ENCODE results near the gene EVPL. TPM values are rescaled to one million over a fixed set of nuclear protein-coding genes. Genes with fewer than 3 reads are reported as not detected.

The EVPL gene
- polyA plus RNA-seq, 3 donors: not detected

GRCh38 chr17:75978938-75979704 is 48.0 kb downstream of the EVPL start, which contains the start of the genes ACOX1 and TEN1:
ACOX1 (minus strand) TSS chr17:75979166; CDS start chr17:75979073, 93 bp downstream.
TEN1 (plus strand) TSS chr17:75979240; CDS start chr17:75986193, 6,953 bp downstream.
- Mint-ChIP-seq H3K4me1 (peaks cover 53% of the 10 kb centered on the region), H3K9me3 (no peaks in the 10 kb centered on the region), H3K27ac (peak within 1 kb of the TSS; percentile 98 to 100 (median 99)), H3K27me3 (ENCODE audit: low read depth in 3 of 3) (no peaks in the 10 kb centered on the region), H3K36me3 (peaks cover 20 to 34% of the 10 kb centered on the region in 2 donors), H3K4me3 (peak within 1 kb of the TSS; percentile 93 to 99)
- peaks cover 6 to 10% of the 10 kb centered on the region in 2 donors for H3K36me3 ChIP-seq (replicated peaks in 1 of 2; ENCODE audit: control insufficient read depth in 1 of 2, insufficient read depth in 2 of 2, low read length in 2 of 2)
- no peaks in the 10 kb centered on the region for H3K27me3 ChIP-seq (ENCODE audit: control insufficient read depth in 2 of 2, insufficient read depth in 2 of 2, low read length in 2 of 2)
- peak within 1 kb of the TSS; percentile 94 to 100 for H3K27ac ChIP-seq (ENCODE audit: low read depth in 1 of 2, low read length in 2 of 2)
- H3K9me3 ChIP-seq (replicated peaks in 1 of 2; ENCODE audit: control insufficient read depth in 1 of 2, insufficient read depth in 1 of 2, low read length in 2 of 2): no peaks in the 10 kb centered on the region
- DNase-seq: peak; percentile 93 to 96 (median 94)
- H3K9ac ChIP-seq (ENCODE audit: insufficient read depth, low read length, poor library complexity, severe bottlenecking): peak within 1 kb of the TSS; percentile 97
- H3K4me1 ChIP-seq (ENCODE audit: control insufficient read depth in 1 of 2, insufficient read depth in 2 of 2, low read length in 2 of 2): peaks cover 51 to 59% of the 10 kb centered on the region in 2 donors
- peak within 1 kb of the TSS; percentile 64 to 100 (median 96) for H3K4me3 ChIP-seq (replicated peaks in 1 of 3; ENCODE audit: low read depth in 2 of 3, low read length in 3 of 3)
- H2AFZ ChIP-seq (ENCODE audit: insufficient read depth, low read depth, low read length, poor library complexity, severe bottlenecking): peak within 1 kb of the TSS; percentile 89
- under 1% methylated on average over 62 of the region's 72 CpGs for WGBS (ENCODE audit: insufficient coverage)
- peak within 1 kb of the TSS; percentile 81 for H3K4me2 ChIP-seq (replicated peaks; ENCODE audit: extremely low read depth, low read length, poor library complexity, severe bottlenecking)
- peaks cover 66% of the 10 kb centered on the region for H3K79me2 ChIP-seq (ENCODE audit: insufficient read depth, low read length)
- H4K20me1 ChIP-seq (ENCODE audit: insufficient read depth, low read length): no peaks in the 10 kb centered on the region
- TF ChIP-seq, protein P1, sequence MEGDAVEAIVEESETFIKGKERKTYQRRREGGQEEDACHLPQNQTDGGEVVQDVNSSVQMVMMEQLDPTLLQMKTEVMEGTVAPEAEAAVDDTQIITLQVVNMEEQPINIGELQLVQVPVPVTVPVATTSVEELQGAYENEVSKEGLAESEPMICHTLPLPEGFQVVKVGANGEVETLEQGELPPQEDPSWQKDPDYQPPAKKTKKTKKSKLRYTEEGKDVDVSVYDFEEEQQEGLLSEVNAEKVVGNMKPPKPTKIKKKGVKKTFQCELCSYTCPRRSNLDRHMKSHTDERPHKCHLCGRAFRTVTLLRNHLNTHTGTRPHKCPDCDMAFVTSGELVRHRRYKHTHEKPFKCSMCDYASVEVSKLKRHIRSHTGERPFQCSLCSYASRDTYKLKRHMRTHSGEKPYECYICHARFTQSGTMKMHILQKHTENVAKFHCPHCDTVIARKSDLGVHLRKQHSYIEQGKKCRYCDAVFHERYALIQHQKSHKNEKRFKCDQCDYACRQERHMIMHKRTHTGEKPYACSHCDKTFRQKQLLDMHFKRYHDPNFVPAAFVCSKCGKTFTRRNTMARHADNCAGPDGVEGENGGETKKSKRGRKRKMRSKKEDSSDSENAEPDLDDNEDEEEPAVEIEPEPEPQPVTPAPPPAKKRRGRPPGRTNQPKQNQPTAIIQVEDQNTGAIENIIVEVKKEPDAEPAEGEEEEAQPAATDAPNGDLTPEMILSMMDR (IDR thresholded peaks at IDR 0.05): peak; percentile 50
- intact Hi-C loops (cut with micrococcal nuclease): loop anchor here in 1 of 2 donors (10.0 kb wide), 1 partner anchor 194 kb away; the partner anchor contains the start of gene UNK

DNA sequence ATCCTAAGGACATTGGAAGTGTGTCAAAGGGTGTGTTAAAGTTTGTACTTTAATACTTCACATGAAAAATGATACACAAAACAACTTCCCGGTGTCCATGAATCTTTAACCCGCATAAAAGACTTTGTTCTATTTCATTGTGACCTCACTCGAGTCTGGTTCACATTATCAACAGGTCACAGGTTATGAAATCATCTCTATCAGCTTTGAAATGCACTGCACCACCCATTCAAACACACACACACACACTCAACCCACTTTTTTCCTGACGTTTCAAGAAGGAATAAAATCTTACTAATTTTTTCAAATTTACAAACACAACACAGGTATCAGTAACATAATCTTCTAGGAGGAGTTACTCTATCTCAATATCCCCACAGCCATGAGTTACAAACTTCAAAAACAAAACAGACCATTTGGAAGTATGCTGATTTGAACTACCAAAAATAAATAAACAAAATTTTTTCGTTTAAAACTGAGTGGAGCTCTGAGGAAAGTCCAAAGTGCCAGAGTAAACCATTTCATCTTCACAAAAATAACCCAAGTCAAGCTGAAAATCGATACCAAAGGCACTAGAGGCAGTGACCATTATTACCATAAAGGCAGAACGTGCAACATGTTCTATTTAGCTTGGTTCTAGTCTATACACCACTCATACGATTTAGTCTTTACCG is 50.8 kb downstream of the EVPL start:
- Mint-ChIP-seq H3K27me3 (ENCODE audit: low read depth in 3 of 3) (peaks cover 0 to under 1% (median 0%) of the 10 kb centered on the region in 3 donors), H3K9me3 (no peaks in the 10 kb centered on the region), H3K27ac (peak overlapping the region in 5 of 7 donors; percentile 2 to 73 (median 27)), H3K4me1 (peaks cover 58% of the 10 kb centered on the region), H3K4me3 (peak overlapping the region in 1 of 2 donors; percentile 19), H3K36me3 (peaks cover 39 to 62% of the 10 kb centered on the region in 2 donors)
- H3K9ac ChIP-seq (ENCODE audit: insufficient read depth, low read length, poor library complexity, severe bottlenecking): no peak overlapping the region
- no peaks in the 10 kb centered on the region for H3K9me3 ChIP-seq (replicated peaks in 1 of 2; ENCODE audit: control insufficient read depth in 1 of 2, insufficient read depth in 1 of 2, low read length in 2 of 2)
- peak overlapping the region in 1 of 2 donors; percentile 42 for H3K27ac ChIP-seq (ENCODE audit: low read depth in 1 of 2, low read length in 2 of 2)
- H4K20me1 ChIP-seq (ENCODE audit: insufficient read depth, low read length): no peaks in the 10 kb centered on the region
- WGBS (ENCODE audit: insufficient coverage): 85% methylated on average over 3 of the region's 9 CpGs
- peaks cover 25 to 39% of the 10 kb centered on the region in 2 donors for H3K36me3 ChIP-seq (replicated peaks in 1 of 2; ENCODE audit: control insufficient read depth in 1 of 2, insufficient read depth in 2 of 2, low read length in 2 of 2)
- peaks cover 91% of the 10 kb centered on the region for H3K79me2 ChIP-seq (ENCODE audit: insufficient read depth, low read length)
- DNase-seq: no peak
- H3K4me3 ChIP-seq (replicated peaks in 1 of 3; ENCODE audit: low read depth in 2 of 3, low read length in 3 of 3): no peak overlapping the region
- intact Hi-C loops (cut with micrococcal nuclease): loop anchor here in 1 of 2 donors (10.0 kb wide), 1 partner anchor 192 kb away; the partner anchor contains the start of gene UNK
- TF ChIP-seq, protein P1 (IDR thresholded peaks at IDR 0.05): no peak
- no peaks in the 10 kb centered on the region for H3K27me3 ChIP-seq (ENCODE audit: control insufficient read depth in 2 of 2, insufficient read depth in 2 of 2, low read length in 2 of 2)
- peaks cover 36 to 55% of the 10 kb centered on the region in 2 donors for H3K4me1 ChIP-seq (ENCODE audit: control insufficient read depth in 1 of 2, insufficient read depth in 2 of 2, low read length in 2 of 2)
- no peak overlapping the region for H2AFZ ChIP-seq (ENCODE audit: insufficient read depth, low read depth, low read length, poor library complexity, severe bottlenecking)
- peak overlapping the region; percentile 26 for H3K4me2 ChIP-seq (replicated peaks; ENCODE audit: extremely low read depth, low read length, poor library complexity, severe bottlenecking)

Data from CD14-positive monocyte (primary cell).